Right hindlimb (tissue), 1 donor: Measurements from ENCODE around the gene TNFRSF8.

Experiments used
- DNase-seq: peaks from one replicate; pipeline ENCODE4 v3.0.0-alpha.2; 2018

TNFRSF8 gene

DNA sequence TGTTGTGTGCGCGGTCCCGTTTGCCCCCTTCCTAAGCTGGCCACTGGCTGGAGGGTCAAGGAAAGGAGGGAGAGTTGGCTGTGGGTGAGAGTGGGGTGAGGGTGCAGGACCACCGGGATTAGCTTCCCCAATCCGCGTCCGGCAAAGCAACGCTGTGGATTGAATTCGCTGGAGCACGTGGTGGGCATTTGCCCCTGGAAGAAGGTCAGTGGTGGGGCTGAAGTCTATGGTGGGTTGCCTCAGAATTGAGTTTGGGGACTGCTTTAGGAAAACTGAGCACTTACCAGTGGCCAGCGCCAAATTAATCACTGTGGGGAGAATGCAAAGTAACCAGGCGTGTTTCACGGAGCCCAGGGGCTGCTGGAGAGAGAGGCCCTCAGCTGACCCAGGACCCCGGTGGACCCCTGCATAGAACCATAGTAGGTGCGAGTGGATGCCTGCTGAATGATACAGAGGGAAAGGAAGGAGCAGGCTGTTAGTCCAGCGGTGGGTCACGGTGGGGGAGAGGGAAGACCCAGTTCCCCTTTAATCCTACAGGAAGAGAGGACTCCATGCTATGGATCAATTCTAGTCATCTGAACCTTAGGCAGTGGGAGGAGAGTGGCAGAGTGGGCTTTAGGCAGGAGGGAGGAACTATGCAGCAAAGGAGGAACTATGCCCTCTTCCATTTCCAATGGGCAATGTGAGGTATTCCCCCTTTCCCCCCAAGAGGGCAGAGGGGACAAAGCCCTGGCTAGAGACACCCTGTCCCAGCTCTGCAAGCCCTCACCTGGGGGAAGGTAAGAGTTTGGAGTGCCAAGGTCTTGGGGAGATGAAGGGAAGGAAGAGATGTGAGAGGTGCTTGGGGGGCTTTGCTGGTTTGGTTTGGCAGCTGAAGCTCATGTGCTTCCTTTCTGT lies 1.2 kb downstream of the TNFRSF8 start:
- DNase-seq, result no peak

GRCh38 chr1:12065872-12066271 lies 2.8 kb downstream of the TNFRSF8 start:
- DNase-seq, result no peak

DNA sequence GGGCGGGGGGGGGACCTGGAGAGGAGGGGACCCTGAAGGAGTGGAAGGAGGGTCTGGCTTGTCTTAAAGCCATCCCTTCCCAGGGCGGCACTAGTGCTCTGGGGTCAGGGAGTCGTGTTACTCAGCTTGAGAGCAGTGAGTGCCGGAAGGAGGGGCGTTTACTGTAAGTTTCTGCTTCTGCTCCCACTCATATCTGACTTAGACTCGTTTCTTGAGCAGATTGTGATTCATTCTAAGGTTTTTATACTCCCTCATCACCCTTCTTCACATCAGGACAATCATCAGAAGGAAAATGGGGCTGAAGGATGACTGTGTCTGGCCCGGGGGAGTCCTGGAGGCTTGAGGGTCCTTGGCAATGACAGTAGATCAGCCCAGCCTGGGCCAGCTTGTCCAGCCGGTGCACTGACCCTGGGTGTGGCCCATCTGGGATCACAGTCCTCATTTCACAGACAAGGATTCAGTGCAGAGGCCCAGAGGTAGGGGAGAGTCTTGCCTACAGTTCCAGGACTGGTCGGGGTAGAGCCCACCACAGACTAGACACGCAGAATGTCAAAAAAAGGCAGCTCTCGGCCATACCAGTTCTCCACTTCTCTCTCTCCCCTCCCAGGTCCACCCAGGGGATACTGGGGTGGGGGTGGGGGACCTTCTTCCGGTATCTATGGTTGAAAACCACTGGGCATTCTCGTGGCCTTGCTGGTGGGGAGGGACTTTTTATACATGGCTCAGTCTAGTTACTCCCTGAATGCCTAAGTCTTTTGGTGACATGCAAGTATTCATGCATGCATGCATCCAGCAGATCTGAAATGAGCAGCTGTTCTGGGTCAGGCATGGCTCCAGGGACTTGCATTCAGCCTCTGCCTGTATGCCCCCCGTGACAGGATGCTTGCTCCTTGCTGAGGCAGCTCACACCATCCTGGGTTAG lies 5.1 kb downstream of the TNFRSF8 start:
- peak; percentile 56 for DNase-seq

DNA sequence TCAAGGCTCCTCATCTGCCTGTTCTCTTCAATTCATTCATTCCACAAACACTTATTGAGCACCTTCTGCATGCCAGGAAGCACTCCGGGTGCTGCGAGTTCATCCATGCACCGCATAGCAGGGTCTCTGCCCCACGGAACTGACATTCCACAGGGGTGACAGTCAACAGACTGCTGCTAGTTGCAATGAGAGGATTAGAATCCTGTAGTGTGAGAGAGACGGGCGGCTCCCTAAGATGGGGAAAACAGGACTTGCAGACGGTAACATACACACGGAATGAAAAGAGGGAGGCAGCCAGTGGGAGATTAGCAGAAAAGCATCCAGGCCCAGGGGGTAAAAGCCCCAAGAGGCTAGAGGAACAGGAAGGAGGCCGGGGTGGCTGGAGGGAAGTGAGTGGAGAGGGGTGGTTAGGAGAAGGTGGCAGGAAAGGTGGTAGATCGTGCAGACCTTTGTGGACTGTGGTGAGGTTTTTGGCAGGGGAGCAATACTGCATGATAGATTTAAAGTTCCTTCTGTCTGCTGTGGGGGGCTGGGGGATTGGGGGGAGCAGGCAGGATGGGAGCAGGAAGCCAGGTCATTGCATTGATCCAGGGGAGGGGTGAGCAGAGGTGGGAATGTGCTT lies 6.6 kb downstream of the TNFRSF8 start:
- no peak for DNase-seq

DNA sequence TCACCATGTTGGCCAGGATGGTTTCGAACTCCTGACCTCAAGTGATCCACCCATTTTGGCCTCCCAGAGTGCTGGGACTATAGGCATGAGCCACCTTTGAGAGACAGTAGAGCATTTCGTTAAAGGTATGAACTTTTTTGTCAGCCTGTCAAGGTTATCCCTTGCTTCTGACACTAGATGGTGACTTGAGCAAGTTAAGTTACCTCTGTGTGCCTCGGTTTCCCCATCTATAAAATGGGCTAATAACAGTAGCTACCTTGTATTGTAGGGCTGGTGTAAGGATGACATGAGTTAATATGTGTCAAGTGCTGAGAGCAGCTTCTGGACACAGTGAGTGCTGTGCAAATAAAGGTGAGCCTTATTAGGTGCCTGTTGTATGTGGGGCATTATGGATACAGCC lies 8.8 kb downstream of the TNFRSF8 start:
- no peak for DNase-seq

- DNase-seq, result no peak
Measured at GRCh38 chr1:12072741-12073140, 9.6 kb downstream of the TNFRSF8 start.

- no peak for DNase-seq
Measured at GRCh38 chr1:12073796-12074195, 10.7 kb downstream of the TNFRSF8 start.

DNA sequence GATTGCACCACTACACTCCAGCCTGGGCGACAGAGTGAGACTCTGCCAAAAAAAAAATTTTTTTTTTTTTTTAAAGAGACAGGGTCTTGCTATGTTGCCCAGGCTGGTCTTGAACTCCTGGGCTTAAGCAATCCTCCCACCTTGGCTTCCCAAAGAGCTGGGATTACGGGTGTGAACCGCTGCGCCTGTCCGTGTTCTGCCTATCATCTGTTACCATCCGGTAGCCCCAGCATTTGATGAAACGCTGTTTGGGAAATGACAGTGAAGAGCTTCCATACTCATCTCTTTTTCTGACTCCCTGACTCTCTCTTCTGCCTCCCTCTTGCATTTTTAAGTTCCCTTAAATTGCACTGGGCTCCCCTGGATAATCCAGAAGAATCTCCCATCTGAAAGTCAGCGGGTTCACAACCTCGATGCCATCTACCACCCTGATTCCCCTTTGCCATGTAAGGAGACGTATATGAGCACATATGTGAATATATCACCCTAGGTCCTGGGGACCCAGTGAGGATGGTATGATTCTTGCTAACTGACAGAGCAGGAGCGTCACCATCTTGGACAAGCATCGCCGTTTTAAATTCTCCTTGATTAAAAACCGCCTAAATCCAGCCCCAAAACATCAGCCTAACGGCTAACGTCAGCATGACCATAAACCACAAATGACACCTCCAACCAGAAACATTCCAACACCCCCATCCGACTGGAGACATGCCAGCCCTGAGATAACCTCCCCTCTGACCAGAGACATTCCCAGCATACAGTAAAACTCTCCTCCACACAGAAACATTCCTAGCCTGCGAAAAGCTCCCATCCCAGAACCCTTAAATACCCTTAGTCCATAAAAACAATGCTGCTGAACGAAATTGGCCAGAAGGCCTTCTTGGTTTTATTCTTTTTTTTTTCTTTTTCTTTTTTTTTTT lies 12.4 kb downstream of the TNFRSF8 start:
- DNase-seq, result no peak

DNA sequence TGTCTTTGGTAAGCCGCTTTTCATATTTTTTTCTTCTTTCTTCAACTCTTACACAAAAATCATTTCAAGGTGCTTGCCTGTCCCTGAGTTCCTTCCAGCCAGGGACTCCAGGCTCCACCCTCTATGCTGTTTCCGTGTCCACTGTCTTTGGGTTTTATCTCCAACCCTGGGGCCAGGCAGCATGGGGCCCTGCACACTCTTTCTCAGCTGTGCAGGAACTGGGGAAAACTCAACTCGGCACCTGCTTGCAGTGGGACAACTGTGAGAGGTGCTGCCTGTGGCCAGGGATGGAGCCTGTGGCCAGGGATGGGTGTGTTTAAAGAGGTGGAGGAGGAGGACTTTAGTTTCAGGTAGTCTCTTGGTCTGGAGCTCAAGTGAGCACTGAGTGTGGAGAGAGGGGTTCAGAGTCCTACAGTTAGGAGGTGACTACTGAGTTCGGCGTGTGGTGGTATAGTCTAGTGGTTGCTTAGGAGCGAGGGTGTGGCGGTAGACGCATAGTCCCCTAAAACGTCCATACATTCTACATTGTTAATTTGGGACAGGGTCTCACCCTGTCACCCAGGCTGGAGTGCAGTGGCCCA lies 13.4 kb downstream of the TNFRSF8 start:
- no peak for DNase-seq

DNA sequence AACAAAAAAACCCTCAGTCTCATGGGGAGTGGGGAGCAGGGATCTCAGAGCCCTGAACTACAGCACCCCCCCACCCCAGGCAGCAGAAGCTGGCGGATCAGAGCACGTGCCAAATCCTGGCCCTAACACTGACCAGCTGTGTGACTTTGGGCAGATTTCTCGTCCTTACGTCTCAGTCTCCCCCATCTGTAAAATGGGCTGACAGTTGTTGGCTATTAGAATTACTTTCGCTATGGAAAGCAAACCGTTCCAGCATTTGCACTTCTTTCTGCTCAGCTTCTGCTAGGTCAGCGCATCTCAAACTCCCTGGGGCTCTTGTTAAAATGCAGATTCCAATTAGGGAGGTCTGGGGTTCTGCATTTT lies 15.5 kb downstream of the TNFRSF8 start:
- DNase-seq, result no peak

DNA sequence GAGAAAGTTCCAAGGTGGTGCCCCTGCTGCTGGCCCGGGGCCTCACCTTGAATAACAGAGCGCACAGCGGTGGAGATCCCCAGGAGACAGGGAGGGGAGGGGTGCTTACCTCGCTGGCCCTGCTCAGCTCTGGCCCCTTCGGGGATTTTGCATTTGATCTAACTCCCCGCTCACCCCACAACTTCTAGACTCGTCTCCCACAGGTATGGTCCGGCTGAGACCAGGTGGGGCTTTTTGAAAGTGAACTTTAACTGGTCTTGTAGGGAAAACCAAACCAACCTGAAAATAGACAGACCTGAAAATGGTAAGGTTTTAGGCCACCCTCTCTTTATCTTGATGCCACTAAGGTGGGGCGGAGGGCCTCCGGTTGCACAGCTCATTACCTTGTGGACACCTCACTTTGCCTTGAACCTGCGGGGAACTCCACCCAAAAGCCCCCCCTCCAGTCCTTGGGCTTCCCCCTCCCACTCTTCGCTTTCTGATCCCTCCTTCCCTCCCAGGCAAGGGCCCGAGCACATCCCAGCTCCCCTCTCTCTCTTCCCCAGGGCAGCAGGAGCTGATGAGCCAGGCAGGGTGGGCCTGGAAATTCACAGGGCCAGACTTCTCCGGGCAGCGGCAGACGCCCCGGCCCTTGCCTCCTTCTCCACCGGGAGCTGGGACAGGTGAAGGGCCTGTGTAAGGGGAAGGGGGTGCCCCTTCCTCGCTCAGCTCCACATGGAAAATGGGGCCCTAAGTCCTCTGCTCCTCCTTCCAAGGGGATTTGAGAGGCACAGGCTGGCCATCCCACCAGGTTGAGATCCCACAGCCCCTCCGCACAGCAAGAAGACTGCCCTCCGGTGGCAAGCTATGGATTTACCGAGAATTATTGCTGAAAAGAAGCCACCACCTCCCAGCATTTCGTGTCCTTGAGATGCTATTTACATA lies 16.1 kb downstream of the TNFRSF8 start:
- DNase-seq, result peak; percentile 60

DNA sequence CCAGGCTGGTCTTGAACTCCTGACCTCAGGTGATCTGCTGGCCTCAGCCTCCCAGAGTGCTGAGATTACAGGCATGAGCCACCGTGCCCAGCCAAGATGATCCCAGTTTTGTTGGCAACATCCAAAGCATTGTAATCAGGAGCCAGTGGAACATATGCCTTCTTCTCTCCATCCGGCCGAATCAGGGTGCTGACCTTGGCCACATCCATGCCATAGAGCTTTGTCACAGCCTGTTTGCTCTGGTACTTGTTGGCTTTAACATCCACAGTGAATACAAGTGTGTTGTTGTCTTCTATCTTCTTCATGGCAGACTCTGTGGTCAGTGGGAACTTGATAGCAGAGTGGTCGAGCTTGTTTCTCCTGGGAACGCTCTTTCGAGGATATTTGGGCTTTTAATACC lies 17.1 kb downstream of the TNFRSF8 start:
- DNase-seq, result no peak

GRCh38 chr1:12080773-12081556 lies 17.9 kb downstream of the TNFRSF8 start:
- DNase-seq, result no peak

DNA sequence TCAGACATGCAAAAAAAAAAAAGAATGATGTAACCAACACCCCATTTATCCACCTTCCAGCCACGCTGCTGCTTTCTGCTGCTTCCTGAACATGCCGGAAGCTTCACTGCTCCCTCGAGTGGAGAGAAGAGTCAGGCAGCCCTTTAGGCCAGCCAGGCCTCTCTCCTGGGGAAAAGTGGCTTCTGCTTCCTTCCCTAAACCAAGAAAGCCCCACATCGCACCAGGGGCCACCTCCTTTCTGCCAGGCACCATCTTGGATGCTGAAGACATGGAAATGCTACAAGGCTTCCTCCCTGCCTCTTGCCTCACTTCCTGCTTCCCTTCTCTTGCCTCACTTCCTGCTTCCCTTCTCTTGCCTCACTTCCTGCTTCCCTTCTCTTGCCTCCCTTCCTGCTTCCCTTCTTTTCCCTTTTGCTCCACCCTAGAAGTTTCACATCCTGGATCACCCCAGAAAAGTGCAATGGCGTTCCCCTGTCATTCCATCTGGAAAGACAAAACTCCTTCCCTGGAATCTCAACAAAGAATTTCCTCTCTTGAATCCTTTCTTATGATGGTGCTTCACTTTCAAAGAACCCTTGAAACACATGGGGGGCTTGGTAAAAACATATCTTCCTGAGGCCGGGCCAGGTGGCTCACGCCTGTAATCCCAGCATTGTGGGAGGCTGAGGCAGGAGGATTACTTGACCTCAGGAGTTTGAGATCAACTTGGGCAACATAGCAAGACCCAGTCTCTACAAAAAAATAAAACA lies 18.7 kb downstream of the TNFRSF8 start:
- DNase-seq, result no peak

GRCh38 chr1:12082988-12083387 lies 19.9 kb downstream of the TNFRSF8 start:
- DNase-seq, result no peak

GRCh38 chr1:12083766-12084165 lies 20.7 kb downstream of the TNFRSF8 start:
- DNase-seq, result no peak

- DNase-seq, result no peak
Measured at GRCh38 chr1:12085643-12086260, 22.6 kb downstream of the TNFRSF8 start.

DNA sequence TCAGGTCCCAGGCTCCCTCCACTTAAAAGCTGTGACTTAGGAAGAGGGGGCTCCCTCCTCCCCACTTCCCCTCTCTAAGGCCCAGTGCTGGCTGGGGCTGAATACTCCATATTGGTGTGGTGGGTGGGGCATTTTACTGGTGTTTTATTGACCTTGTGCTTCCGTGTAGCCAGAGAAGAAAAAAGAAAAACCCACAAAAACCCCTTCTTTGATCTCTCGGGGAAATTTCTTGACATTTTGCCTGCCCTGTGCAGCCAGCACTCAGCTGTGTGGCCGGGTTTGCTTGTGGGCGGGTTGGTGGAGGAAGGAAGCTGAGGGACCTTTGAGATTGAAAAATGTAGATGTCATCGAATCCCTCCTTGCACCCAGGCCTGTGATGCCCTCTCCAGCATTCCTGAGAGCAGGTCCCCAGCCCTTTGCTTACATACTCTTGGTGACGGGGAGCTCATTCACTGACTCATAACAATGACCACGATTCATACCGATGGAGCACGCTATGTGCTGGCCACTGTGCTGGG lies 24.8 kb downstream of the TNFRSF8 start:
- DNase-seq, result no peak
